HepG2 (cell line): ENCODE results near the gene ADAR. TPM values are rescaled to one million over a fixed set of nuclear protein-coding genes. Genes with fewer than 3 reads are reported as not detected.

Experiments
- ATAC-seq: fragments of 200-7000 bp; cut with Tn5 transposase; 3 replicates; pipeline ENCODE4 v1.9.1; 2020; ENCODE audit warnings: mild to moderate bottlenecking, moderate library complexity
- BruUV-seq: library from RNA; stranded (reverse); fragments of 400-500 nt; replicated peaks from 2 replicates; lab custom pipeline; 2021; lab: Mats Ljungman, UMichigan
- CTCF ChIA-PET: fragments of 300-600 bp; formaldehyde crosslinking; extraction: SDS; loops from one replicate; lab custom pipeline; 2021; ENCODE audit warnings: low total read pairs, inconsistent platforms, low intra/inter-chr PET ratio; lab: Yijun Ruan, JAX
- POLR2A ChIA-PET: fragments of 350-600 bp; sonication (Branson Sonifier 250); formaldehyde crosslinking; loops from one replicate; lab custom pipeline; 2020; ENCODE audit warnings: antibody characterized with exemption, inconsistent platforms; lab: Yijun Ruan, JAX
- DNase-seq: peaks from one replicate; pipeline ENCODE4 v3.0.0-alpha.2; 2015; ENCODE audit warnings: low spot score
- FAIRE-seq: peaks from 3 replicates; lab custom pipeline; 2011; peaks lifted over from hg19 to GRCh38; lab: Jason Lieb, UNC
- H2AFZ ChIP-seq: one replicate; pipeline ENCODE4 v1.6.1; 2011; ENCODE audit warnings: low read length, inconsistent platforms
- H3K27ac ChIP-seq: fragments of 300-600 bp; 3 replicates; pipeline ENCODE4 v1.8.0; 2011; ENCODE audit warnings: mixed run types, mild to moderate bottlenecking, mixed read lengths, low read length, inconsistent platforms; ENCODE audit not compliant: insufficient read depth; ENCODE audit errors: extremely low read length
- H3K27me3 ChIP-seq, 2 experiments: fragments of 200-600 bp in 1 of 2; 2 replicates in 1 of 2; 3 replicates in 1 of 2; pipeline versions ENCODE4 v1.6.0 to v1.8.0; 2011; ENCODE audit warnings: low read length in 2 of 2, mild to moderate bottlenecking in 2 of 2, moderate library complexity in 2 of 2, inconsistent platforms in 1 of 2; ENCODE audit not compliant: insufficient read depth in 2 of 2, control insufficient read depth in 1 of 2
- H3K36me3 ChIP-seq, 2 experiments: fragments of 200-600 bp in 1 of 2; replicated peaks in 1 of 2; 2 replicates in 1 of 2; 3 replicates in 1 of 2; pipeline versions ENCODE4 v1.5.1 to v1.8.0; 2011; ENCODE audit warnings: low read length in 2 of 2, inconsistent platforms in 1 of 2; ENCODE audit not compliant: insufficient read depth in 2 of 2, control insufficient read depth in 1 of 2
- H3K4me1 ChIP-seq: 2 replicates; pipeline ENCODE4 v1.5.1; 2012; ENCODE audit warnings: low read length, inconsistent platforms; ENCODE audit not compliant: insufficient read depth
- H3K4me2 ChIP-seq: 2 replicates; pipeline ENCODE4 v1.6.0; 2011; ENCODE audit warnings: low read depth, low read length, inconsistent platforms
- H3K4me3 ChIP-seq, 3 experiments: fragments of 200-600 bp in 1 of 3; sonication (generic), shearing (Covaris generic) in 1 of 3; replicated peaks in 1 of 3; 2 replicates each; pipeline ENCODE4 v1.5.1; 2011 to 2016; ENCODE audit warnings: low read length in 3 of 3, inconsistent platforms in 2 of 3, low read depth in 2 of 3, mild to moderate bottlenecking in 2 of 3, control low read depth in 1 of 3, mixed read lengths in 1 of 3; ENCODE audit not compliant: insufficient read depth in 1 of 3
- H3K79me2 ChIP-seq: one replicate; pipeline ENCODE4 v1.6.1; 2011; ENCODE audit warnings: low read length, inconsistent platforms; ENCODE audit not compliant: insufficient read depth
- H3K9ac ChIP-seq: 2 replicates; pipeline ENCODE4 v1.6.0; 2011; ENCODE audit warnings: mild to moderate bottlenecking, low read depth, low read length, inconsistent platforms; ENCODE audit not compliant: insufficient read depth
- H3K9me3 ChIP-seq: 2 replicates; pipeline ENCODE4 v1.5.1; 2012; ENCODE audit warnings: mild to moderate bottlenecking, low read length
- H4K20me1 ChIP-seq: 2 replicates; pipeline ENCODE4 v1.6.0; 2011; ENCODE audit warnings: inconsistent platforms, mild to moderate bottlenecking, low read length, moderate library complexity; ENCODE audit not compliant: insufficient read depth
- CCDC6 ChIP-seq: sonication (generic); formaldehyde crosslinking; IDR thresholded peaks from 2 replicates; pipeline ENCODE4 v1.8.1; 2022; ENCODE audit warnings: mild to moderate bottlenecking, missing genetic modification reagents, moderate library complexity
- CEBPG ChIP-seq: IDR thresholded peaks from 2 replicates; pipeline ENCODE4 v1.6.1; 2016
- DNMT3B ChIP-seq: conservative IDR thresholded peaks from 2 replicates; pipeline ENCODE4 v1.6.1; 2016; ENCODE audit warnings: missing biosample characterization, control low read depth
- GZF1 ChIP-seq: sonication (generic); formaldehyde crosslinking; IDR thresholded peaks from 2 replicates; pipeline ENCODE4 v1.5.1; 2020; ENCODE audit warnings: mild to moderate bottlenecking, missing genetic modification reagents
- HMG20B ChIP-seq: conservative IDR thresholded peaks from 2 replicates; pipeline ENCODE4 v1.6.1; 2016; ENCODE audit warnings: missing genetic modification reagents, missing compliant biosample characterization
- MYPOP ChIP-seq: sonication (generic); formaldehyde crosslinking; IDR thresholded peaks from 2 replicates; pipeline ENCODE4 v1.8.1; 2023; ENCODE audit warnings: mild to moderate bottlenecking, moderate library complexity, missing genetic modification reagents
- PAWR ChIP-seq: sonication (generic); formaldehyde crosslinking; IDR thresholded peaks from 2 replicates; pipeline ENCODE4 v1.4.0; 2020; ENCODE audit warnings: missing genetic modification reagents, mild to moderate bottlenecking, borderline replicate concordance
- SNAI1 ChIP-seq: sonication (generic); formaldehyde crosslinking; IDR thresholded peaks from 2 replicates; pipeline ENCODE4 v1.5.0; 2020; ENCODE audit warnings: mild to moderate bottlenecking, missing genetic modification reagents, borderline replicate concordance
- TEAD3 ChIP-seq: optimal IDR thresholded peaks from 2 replicates; pipeline ENCODE3; 2016; ENCODE audit warnings: borderline replicate concordance
- ZBTB43 ChIP-seq: sonication (generic); formaldehyde crosslinking; conservative IDR thresholded peaks from 2 replicates; pipeline ENCODE4 v1.4.0; 2020; ENCODE audit warnings: missing genetic modification reagents
- ZHX2 ChIP-seq, 2 experiments: sonication (generic) in 1 of 2; formaldehyde crosslinking in 1 of 2; IDR thresholded peaks; 2 replicates each; pipeline versions ENCODE4 v1.6.1 to v1.9.0; 2014 to 2022; ENCODE audit warnings: antibody characterized with exemption in 1 of 2, borderline replicate concordance in 1 of 2, inconsistent platforms in 1 of 2, low read depth in 1 of 2, missing genetic modification reagents in 1 of 2
- ZNF484 ChIP-seq: sonication (generic); formaldehyde crosslinking; IDR thresholded peaks from 2 replicates; pipeline ENCODE4 v1.5.1; 2020; ENCODE audit warnings: mild to moderate bottlenecking, low read depth, missing genetic modification reagents, borderline replicate concordance
- ZNF589 ChIP-seq: sonication (generic); formaldehyde crosslinking; conservative IDR thresholded peaks from 2 replicates; pipeline ENCODE4 v1.8.0; 2022; ENCODE audit warnings: mild to moderate bottlenecking, moderate library complexity, missing genetic modification reagents
- ZNF841 ChIP-seq: sonication (generic); formaldehyde crosslinking; IDR thresholded peaks from 2 replicates; pipeline ENCODE4 v1.8.1; 2023; ENCODE audit warnings: missing genetic modification reagents, borderline replicate concordance
- WGBS: methylation state at CpG from one replicate; pipeline ENCODE4 v1.1.6; 2017; ENCODE audit warnings: low lambda C conversion rate; 5-methylcytosine and 5-hydroxymethylcytosine counted together
- in situ Hi-C: cut with HindIII; loops from 2 replicates; pipeline ENCODE4 v1.10.0; 2017; ENCODE audit warnings: low pct_unique_long_range_greater_than_20kb; ENCODE audit not compliant: extremely low pct_ligation_motif_present
- intact Hi-C: fragments of 100-400 bp; cut with micrococcal nuclease; formaldehyde crosslinking; loops from one replicate; pipeline ENCODE4 v1.10.0; 2022; ENCODE audit not compliant: unreplicated experiment
- polyA plus RNA-seq, 8 experiments: library from polyadenylated mRNA; depleted of rRNA in 3 of 8; stranded (reverse) in 7 of 8; unstranded in 1 of 8; fragments of >200 nt; fragmentation: Illumina TruSeq in 4 of 8; extraction: Trizol in 4 of 8; gene quantifications; 2 replicates each; pipeline versions ENCODE4 v1.2.1 to v1.2.3, GENCODE V29; 2011 to 2016; ENCODE audit warnings: low read depth in 4 of 8, missing spikeins in 1 of 8, mixed read lengths in 1 of 8; ENCODE audit not compliant: insufficient read depth in 1 of 8
- total RNA-seq, 5 experiments: library from RNA; depleted of rRNA; stranded (reverse); fragments of >200 nt; fragmentation: Illumina TruSeq; extraction: Trizol; gene quantifications; 2 replicates each; pipeline ENCODE4 v1.2.3, GENCODE V29; 2016; ENCODE audit warnings: low read depth in 1 of 5

ADAR gene
- total and polyA plus RNA-seq, 2 of the 13 experiments (the other 11 are each of a cell fraction or from before 2014, with no cell fraction given) = 70.8 to 86.2 TPM

GRCh38 chr1:154641534-154641933, 33.5 kb upstream of the ADAR start:
- DNase-seq (no peak), ATAC-seq (no peak), FAIRE-seq (no peak)
- H3K9ac ChIP-seq = no peak overlapping the region
- no peak overlapping the region for H3K4me3 ChIP-seq
- no peak for TF ChIP-seq TEAD3 (CRISPR knock-in tag)
- TF ChIP-seq ZHX2 (IDR thresholded peaks at IDR 0.05; ENCODE audit: low read depth) = no peak
- TF ChIP-seq ZHX2 (CRISPR knock-in tag; IDR thresholded peaks at IDR 0.05; ENCODE audit: borderline replicate concordance) = no peak
- no peak for TF ChIP-seq CCDC6 (CRISPR knock-in tag)
- no peak for TF ChIP-seq MYPOP
- no peak for TF ChIP-seq HMG20B
- TF ChIP-seq CEBPG (CRISPR knock-in tag) = no peak
- TF ChIP-seq PAWR (CRISPR knock-in tag) = no peak
- TF ChIP-seq DNMT3B (CRISPR knock-in tag) = no peak
- TF ChIP-seq ZNF841 (CRISPR knock-in tag) = no peak
- no peak for TF ChIP-seq ZNF589 (CRISPR knock-in tag)
- no peak for TF ChIP-seq SNAI1 (CRISPR knock-in tag)
- TF ChIP-seq ZNF484 = no peak
- no peak for TF ChIP-seq GZF1 (CRISPR knock-in tag)
- no peak for TF ChIP-seq ZBTB43 (CRISPR knock-in tag)
- in situ Hi-C loops = no loop called here
- no peaks in the 10 kb centered on the region for H3K4me1 ChIP-seq
- no peaks in the 10 kb centered on the region for H4K20me1 ChIP-seq
- H3K4me2 ChIP-seq = no peak overlapping the region
- H2AFZ ChIP-seq = no peak overlapping the region
- ChIA-PET CTCF (no interaction called here), POLR2A (no interaction called here)
- no peak overlapping the region for H3K27ac ChIP-seq
- WGBS = 3% methylated on average over 1 of the region's 1 CpG
- intact Hi-C loops = no loop called here
- no peaks in the 10 kb centered on the region for H3K9me3 ChIP-seq
- no TSS peak for BruUV-seq
- H3K79me2 ChIP-seq = no peaks in the 10 kb centered on the region
- no peaks in the 10 kb centered on the region for H3K36me3 ChIP-seq
- H3K27me3 ChIP-seq = no peaks in the 10 kb centered on the region
